Calu3 (cell line): ENCODE data around the gene PPP1R16B. TPM values are rescaled to one million over a fixed set of nuclear protein-coding genes. Genes with fewer than 3 reads are reported as not detected.

Source experiments
- BruUV-seq: library from RNA; stranded (reverse); fragments of 400-500 nt; replicated peaks from 2 replicates; lab custom pipeline; 2021; lab: Mats Ljungman, UMichigan
- CTCF ChIA-PET: fragments of 300-600 bp; sonication (Branson Sonifier 250); formaldehyde crosslinking; loops from one replicate; lab custom pipeline; 2022; ENCODE audit warnings: antibody characterized with exemption; lab: Charles Lee
- DNase-seq: peaks from one replicate; pipeline ENCODE4 v3.0.0; 2022
- H3K27ac Mint-ChIP-seq: one replicate; pipeline ENCODE4 v1.8.0; 2022; ENCODE audit warnings: mixed read lengths; ENCODE audit not compliant: unreplicated experiment
- H3K27me3 Mint-ChIP-seq: one replicate; pipeline ENCODE4 v1.8.0; 2022; ENCODE audit warnings: mixed read lengths; ENCODE audit not compliant: unreplicated experiment
- H3K36me3 Mint-ChIP-seq: one replicate; pipeline ENCODE4 v1.8.0; 2022; ENCODE audit warnings: mild to moderate bottlenecking, moderate library complexity, mixed read lengths; ENCODE audit not compliant: insufficient read depth, unreplicated experiment
- H3K4me1 Mint-ChIP-seq: one replicate; pipeline ENCODE4 v1.8.0; 2022; ENCODE audit warnings: mild to moderate bottlenecking, low read depth, mixed read lengths; ENCODE audit not compliant: unreplicated experiment
- H3K4me3 Mint-ChIP-seq: one replicate; pipeline ENCODE4 v1.8.0; 2022; ENCODE audit warnings: mild to moderate bottlenecking, low read depth, moderate library complexity, mixed read lengths; ENCODE audit not compliant: unreplicated experiment
- H3K9me3 Mint-ChIP-seq: one replicate; pipeline ENCODE4 v1.8.0; 2022; ENCODE audit warnings: low read depth, mixed read lengths; ENCODE audit not compliant: unreplicated experiment
- CTCF ChIP-seq: fragments of 200-600 bp; IDR thresholded peaks from one replicate; pipeline ENCODE4 v1.8.0; 2022; ENCODE audit warnings: antibody characterized with exemption; ENCODE audit not compliant: unreplicated experiment
- intact Hi-C: fragments of 100-400 bp; cut with micrococcal nuclease; formaldehyde crosslinking; loops from one replicate; pipeline ENCODE4 v1.10.0; 2022; ENCODE audit not compliant: unreplicated experiment
- total RNA-seq: library from RNA; stranded (reverse); gene quantifications from 2 replicates; pipeline ENCODE4 v1.2.3, GENCODE V29; 2022

PPP1R16B gene
- total RNA-seq, 1 experiment from 2014 or later = not detected

GRCh38 chr20:38951611-38952010 is 146.1 kb downstream of the PPP1R16B start:
- no peaks in the 10 kb centered on the region for H3K27me3 Mint-ChIP-seq
- H3K36me3 Mint-ChIP-seq = peaks cover 61% of the 10 kb centered on the region
- intact Hi-C loops = no loop called here
- TF ChIP-seq CTCF = no peak
- H3K9me3 Mint-ChIP-seq = no peaks in the 10 kb centered on the region
- CTCF ChIA-PET = interaction anchor here (0.6 kb wide), 1 partner anchor 33 kb away, joined by 3 read pairs; no protein-coding TSS in a partner anchor
- no peak overlapping the region for H3K4me3 Mint-ChIP-seq
- H3K27ac Mint-ChIP-seq = no peak overlapping the region
- no peak for DNase-seq
- H3K4me1 Mint-ChIP-seq = no peaks in the 10 kb centered on the region
- BruUV-seq = no TSS peak

GRCh38 chr20:38952153-38952552 is 146.7 kb downstream of the PPP1R16B start:
- BruUV-seq = TSS peak; percentile 24
- no peaks in the 10 kb centered on the region for H3K9me3 Mint-ChIP-seq
- H3K36me3 Mint-ChIP-seq = peaks cover 56% of the 10 kb centered on the region
- H3K4me1 Mint-ChIP-seq = no peaks in the 10 kb centered on the region
- no peak for DNase-seq
- CTCF ChIA-PET = interaction anchor here (0.6 kb wide), 1 partner anchor 32 kb away, joined by 3 read pairs; no protein-coding TSS in a partner anchor
- H3K27me3 Mint-ChIP-seq = no peaks in the 10 kb centered on the region
- H3K27ac Mint-ChIP-seq = no peak overlapping the region
- TF ChIP-seq CTCF = no peak
- H3K4me3 Mint-ChIP-seq = no peak overlapping the region
- intact Hi-C loops = no loop called here

GRCh38 chr20:38953630-38954340 is 148.3 kb downstream of the PPP1R16B start:
- peaks cover 41% of the 10 kb centered on the region for H3K36me3 Mint-ChIP-seq
- no TSS peak for BruUV-seq
- intact Hi-C loops = no loop called here

GRCh38 chr20:38957235-38957876 is 151.9 kb downstream of the PPP1R16B start:
- intact Hi-C loops = no loop called here
- Mint-ChIP-seq H3K4me3 (no peak overlapping the region), H3K27me3 (no peaks in the 10 kb centered on the region), H3K27ac (no peak overlapping the region), H3K36me3 (peaks cover 24% of the 10 kb centered on the region), H3K4me1 (peaks cover 12% of the 10 kb centered on the region), H3K9me3 (no peaks in the 10 kb centered on the region)
- BruUV-seq = no TSS peak
- CTCF ChIA-PET = no interaction called here
- DNase-seq = no peak
- no peak for TF ChIP-seq CTCF

More at GRCh38 chr20:38953630-38954340, 148.3 kb downstream of the PPP1R16B start:
- Mint-ChIP-seq H3K4me3 (no peak overlapping the region), H3K27ac (no peak overlapping the region), H3K27me3 (no peaks in the 10 kb centered on the region), H3K9me3 (no peaks in the 10 kb centered on the region), H3K4me1 (no peaks in the 10 kb centered on the region)
- CTCF ChIA-PET = interaction anchor here (1.3 kb wide), 1 partner anchor 9 kb away, joined by 4 read pairs; the partner anchor contains the start of gene DHX35
- no peak for DNase-seq
- TF ChIP-seq CTCF = no peak
